ENCODE data around the gene SHFL. TPM values are rescaled to one million over a fixed set of nuclear protein-coding genes. Genes with fewer than 3 reads are reported as not detected.

SHFL gene
- total and polyA plus RNA-seq, 2 of the 8 experiments (the other 6 are each of a cell fraction or from before 2014, with no cell fraction given), result 25.3 to 37.1 TPM

DNA sequence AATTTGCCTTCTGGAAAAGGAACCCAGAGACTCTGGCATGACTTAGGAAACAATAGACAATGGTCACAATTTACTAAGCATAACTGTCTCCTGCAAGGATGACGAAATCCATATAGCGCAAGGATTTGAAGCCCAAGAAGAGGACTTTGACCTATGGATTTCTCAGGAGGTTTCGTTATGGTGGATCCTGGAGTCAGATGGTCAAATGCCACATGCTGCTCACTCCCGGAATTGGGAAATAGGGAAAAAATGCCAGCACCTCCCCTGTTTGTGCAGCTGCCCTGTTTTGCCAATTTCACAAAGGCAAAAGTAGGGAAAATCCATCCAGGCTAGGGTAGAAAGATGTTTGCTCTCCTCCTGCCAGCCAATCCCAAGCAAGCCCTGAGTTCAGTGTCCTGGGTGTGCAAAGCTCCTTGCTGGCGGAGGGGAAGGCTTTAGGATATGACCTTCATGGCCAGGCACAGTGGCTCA is 49.5 kb upstream of the SHFL start:
- no peak overlapping the region for H2BK20ac ChIP-seq (ENCODE audit: low read length)
- TF ChIP-seq CHD1 (IDR thresholded peaks at IDR 0.05; ENCODE audit: low read depth, low read length), result no peak

More for the DNA sequence above, 49.5 kb upstream of the SHFL start:
- H3K27ac ChIP-seq (ENCODE audit: low read depth, low read length), result no peak overlapping the region
- DNase-seq (ENCODE audit: low read depth in 1 of 2, low spot score in 2 of 2) (no peak), FAIRE-seq (no peak)
- no peak overlapping the region for H3K4me2 ChIP-seq (ENCODE audit: insufficient read depth in 1 of 2, low read depth in 2 of 2, low read length in 2 of 2)
- peaks cover 19 to 20% of the 10 kb centered on the region in 2 experiments for H3K9me3 ChIP-seq (ENCODE audit: insufficient read depth in 2 of 2, low read depth in 1 of 2, low read length in 1 of 2)
- no peaks in the 10 kb centered on the region; a peak in 1 of 7 replicates for H3K27me3 ChIP-seq (replicated peaks in 1 of 4; ENCODE audit: control insufficient read depth in 3 of 4, extremely low read depth in 1 of 4, insufficient read depth in 3 of 4, low read length in 3 of 4)
- no peaks in the 10 kb centered on the region for H3K23me2 ChIP-seq (ENCODE audit: low read depth, low read length)
- no peaks in the 10 kb centered on the region for H4K20me1 ChIP-seq (replicated peaks in 1 of 2; ENCODE audit: control insufficient read depth in 1 of 2, insufficient read depth in 2 of 2, low read length in 2 of 2)
- H2BK120ac ChIP-seq (replicated peaks; ENCODE audit: low read depth, low read length), result no peak overlapping the region
- CTCF ChIA-PET (ENCODE audit: partially characterized antibody), result interaction anchor here (0.9 to 3.8 kb wide), 2 partner anchors 15 to 105 kb away, joined by 3 to 15 read pairs; no protein-coding TSS in a partner anchor
- no peaks in the 10 kb centered on the region for H3K4me1 ChIP-seq (replicated peaks in 1 of 4; ENCODE audit: control insufficient read depth in 3 of 4, insufficient read depth in 4 of 4, low read length in 3 of 4)
- no peak overlapping the region for H3K18ac ChIP-seq (ENCODE audit: extremely low read depth, low read length)
- H3K14ac ChIP-seq (ENCODE audit: insufficient read length), result no peak overlapping the region
- H3K56ac ChIP-seq (replicated peaks; ENCODE audit: insufficient read length, low read depth, low read length), result no peak overlapping the region
- no peak overlapping the region for H2AFZ ChIP-seq (ENCODE audit: low read length)
- H4K91ac ChIP-seq (replicated peaks; ENCODE audit: insufficient read length, low read length), result no peak overlapping the region
- H3K36me3 ChIP-seq (ENCODE audit: control insufficient read depth in 2 of 4, insufficient read depth in 4 of 4, low read length in 3 of 4), result no peaks in the 10 kb centered on the region
- no peaks in the 10 kb centered on the region for H3K79me1 ChIP-seq (ENCODE audit: low read depth, low read length)
- no peaks in the 10 kb centered on the region for H3K79me2 ChIP-seq (ENCODE audit: control insufficient read depth in 1 of 2, insufficient read depth in 2 of 2, low read length in 2 of 2)
- no peak overlapping the region for H2AK5ac ChIP-seq (ENCODE audit: low read depth, low read length)
- H3K4ac ChIP-seq (replicated peaks; ENCODE audit: insufficient read length, low read depth, low read length), result no peak overlapping the region
- POLR2A ChIA-PET (ENCODE audit: partially characterized antibody), result interaction anchor here (1.0 kb wide), 1 partner anchor 78 kb away, joined by 3 read pairs; no protein-coding TSS in a partner anchor
- 87% methylated on average over 5 of the region's 5 CpGs; no CpG with 5 or more reads in 1 of the 2 experiments for WGBS, 2 experiments (ENCODE audit: extremely low coverage in 1 of 2, insufficient coverage in 1 of 2, insufficient read length in 1 of 2, insufficient replicate concordance in 2 of 2, low coverage in 1 of 2, low lambda C conversion rate in 2 of 2, missing lambda C conversion rate in 1 of 2)
- no peak overlapping the region for H3K23ac ChIP-seq (ENCODE audit: insufficient read length)
- H3K9ac ChIP-seq (replicated peaks in 1 of 4; ENCODE audit: extremely low read depth in 1 of 4, low read depth in 3 of 4, low read length in 3 of 4), result no peak overlapping the region
- no peak overlapping the region for H4K5ac ChIP-seq (ENCODE audit: insufficient read length, low read depth, low read length)
- no peak overlapping the region for H4K8ac ChIP-seq (ENCODE audit: extremely low read depth, insufficient read depth, low read length)
- H2BK12ac ChIP-seq (ENCODE audit: low read depth, low read length), result no peak overlapping the region
- no peak overlapping the region for H2BK5ac ChIP-seq (ENCODE audit: low read depth, low read length)
- H3K4me3 ChIP-seq (ENCODE audit: extremely low read depth in 1 of 4, insufficient read depth in 2 of 4, low read depth in 3 of 4, low read length in 4 of 4), result no peak overlapping the region
- no peak overlapping the region for H2BK15ac ChIP-seq (ENCODE audit: low read length)
